Astrocyte (in vitro differentiated cells and primary cell): ENCODE data around the gene ATP5MK. TPM values are rescaled to one million over a fixed set of nuclear protein-coding genes. Genes with fewer than 3 reads are reported as not detected.
"Not testable (repeated sequence)": the region's sequence is repeated elsewhere in the genome, so short reads cannot be mapped to it uniquely, and the experiment has no call there.

ENCODE experiments used
- DNase-seq: peaks from one replicate; pipeline ENCODE4 v3.0.0-alpha.2; 2010; ENCODE audit warnings: low read depth
- FAIRE-seq: peaks from 2 replicates; lab custom pipeline; 2011; peaks lifted over from hg19 to GRCh38; lab: Jason Lieb, UNC
- H2AFZ ChIP-seq: 2 replicates; pipeline ENCODE4 v1.6.0; 2012; ENCODE audit warnings: low read depth, low read length, inconsistent platforms
- H3K27ac ChIP-seq: 2 replicates; pipeline ENCODE4 v1.5.1; 2011; ENCODE audit warnings: low read depth, low read length, inconsistent platforms
- H3K27me3 ChIP-seq: 2 replicates; pipeline ENCODE4 v1.6.0; 2011; ENCODE audit warnings: low read length, inconsistent platforms; ENCODE audit not compliant: insufficient read depth
- H3K36me3 ChIP-seq: 2 replicates; pipeline ENCODE4 v1.5.1; 2011; ENCODE audit warnings: low read length, inconsistent platforms; ENCODE audit not compliant: insufficient read depth
- H3K4me1 ChIP-seq: 2 replicates; pipeline ENCODE4 v1.5.1; 2011; ENCODE audit warnings: low read length, inconsistent platforms; ENCODE audit not compliant: insufficient read depth
- H3K4me2 ChIP-seq: 2 replicates; pipeline ENCODE4 v1.6.0; 2012; ENCODE audit warnings: low read length, inconsistent platforms
- H3K4me3 ChIP-seq: 2 replicates; pipeline ENCODE4 v1.5.1; 2011; ENCODE audit warnings: low read depth, mild to moderate bottlenecking, low read length, inconsistent platforms; ENCODE audit not compliant: insufficient read depth
- H3K79me2 ChIP-seq: 2 replicates; pipeline ENCODE4 v1.6.0; 2012; ENCODE audit warnings: mild to moderate bottlenecking, low read length, inconsistent platforms; ENCODE audit not compliant: insufficient read depth
- H3K9ac ChIP-seq: 2 replicates; pipeline ENCODE4 v1.6.0; 2012; ENCODE audit warnings: mild to moderate bottlenecking, low read length, inconsistent platforms
- H3K9me3 ChIP-seq: 2 replicates; pipeline ENCODE4 v1.5.1; 2012; ENCODE audit warnings: low read depth, mild to moderate bottlenecking, low read length, inconsistent platforms; ENCODE audit not compliant: insufficient read depth
- H4K20me1 ChIP-seq: 2 replicates; pipeline ENCODE4 v1.6.0; 2012; ENCODE audit warnings: low read length, inconsistent platforms; ENCODE audit not compliant: insufficient read depth
- H3K27ac Mint-ChIP-seq: one replicate; pipeline ENCODE4 v1.8.0; 2021; ENCODE audit warnings: mild to moderate bottlenecking, mixed read lengths; ENCODE audit not compliant: unreplicated experiment
- H3K27me3 Mint-ChIP-seq: one replicate; pipeline ENCODE4 v1.8.0; 2021; ENCODE audit warnings: low read depth, mixed read lengths; ENCODE audit not compliant: unreplicated experiment
- H3K36me3 Mint-ChIP-seq: one replicate; pipeline ENCODE4 v1.8.0; 2021; ENCODE audit warnings: low read depth, mixed read lengths; ENCODE audit not compliant: unreplicated experiment
- H3K4me1 Mint-ChIP-seq: one replicate; pipeline ENCODE4 v1.8.0; 2021; ENCODE audit warnings: low read depth, mixed read lengths; ENCODE audit not compliant: unreplicated experiment
- H3K4me3 Mint-ChIP-seq: one replicate; pipeline ENCODE4 v1.8.0; 2021; ENCODE audit warnings: mild to moderate bottlenecking, moderate library complexity, mixed read lengths; ENCODE audit not compliant: unreplicated experiment
- H3K9me3 Mint-ChIP-seq: one replicate; pipeline ENCODE4 v1.8.0; 2021; ENCODE audit warnings: mild to moderate bottlenecking, mixed read lengths; ENCODE audit not compliant: unreplicated experiment
- CTCF ChIP-seq: IDR thresholded peaks from 2 replicates; pipeline ENCODE4 v1.5.1; 2011; ENCODE audit warnings: low read depth, mild to moderate bottlenecking, inconsistent platforms, low read length, moderate library complexity; ENCODE audit not compliant: insufficient read depth
- EZH2 ChIP-seq: IDR thresholded peaks from 2 replicates; pipeline ENCODE4 v1.6.1; 2012; ENCODE audit warnings: mild to moderate bottlenecking, low read length, inconsistent platforms; ENCODE audit not compliant: insufficient read depth
- total RNA-seq: library from RNA; stranded (reverse); gene quantifications from 2 replicates; pipeline ENCODE4 v1.2.1, GENCODE V29; 2021

ATP5MK gene
- total RNA-seq, 1 donor from 2014 or later = 463 TPM

- not testable (repeated sequence) for H3K36me3 ChIP-seq, H3K4me3 ChIP-seq, H3K27me3 Mint-ChIP-seq, H2AFZ ChIP-seq, H3K9ac ChIP-seq, H3K4me1 Mint-ChIP-seq, H3K27ac Mint-ChIP-seq, H3K4me1 ChIP-seq, H3K79me2 ChIP-seq, FAIRE-seq, H3K27ac ChIP-seq, H3K4me2 ChIP-seq, H3K9me3 Mint-ChIP-seq, H3K27me3 ChIP-seq, H3K36me3 Mint-ChIP-seq, H3K9me3 ChIP-seq, H4K20me1 ChIP-seq, DNase-seq, H3K4me3 Mint-ChIP-seq
Measured at GRCh38 chr10:103359493-103359892, 36.8 kb downstream of the ATP5MK start.

DNA sequence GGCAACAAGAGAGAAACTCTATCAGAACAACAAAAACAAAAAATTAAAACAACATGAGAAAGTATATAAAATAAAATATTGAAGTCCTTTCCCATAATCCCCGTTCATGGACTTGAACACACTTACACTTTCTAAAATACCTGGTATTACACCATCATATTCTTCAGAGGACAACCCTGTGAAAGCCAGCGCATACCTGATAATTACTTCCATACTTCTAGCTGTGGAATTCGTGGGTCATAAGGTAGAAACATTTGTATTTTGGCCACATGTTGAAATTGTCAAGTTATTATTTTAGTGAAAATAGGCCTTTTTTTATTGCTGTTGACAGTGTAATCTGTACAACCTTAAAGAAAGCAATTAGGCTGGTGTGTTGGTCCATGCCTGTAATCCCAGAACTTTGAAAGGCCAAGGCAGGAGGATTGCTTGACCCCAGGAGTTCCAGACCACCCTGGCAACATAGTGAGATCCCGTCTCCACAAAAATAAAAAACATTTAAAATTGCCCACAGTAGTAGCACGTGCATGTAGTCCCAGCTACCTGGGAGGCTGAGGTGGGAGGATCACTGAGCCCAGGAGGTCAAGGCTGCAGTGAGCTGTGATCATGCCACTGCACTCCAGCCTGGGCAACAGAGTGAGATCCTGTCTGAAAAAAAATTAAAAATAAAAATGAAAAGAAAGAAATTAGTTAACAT, 40.2 kb downstream of the ATP5MK start:
- Histone ChIP-seq H2AFZ (no peak overlapping the region), H3K27me3 (no peaks in the 10 kb centered on the region), H3K4me2 (no peak overlapping the region), H3K9ac (no peak overlapping the region), H3K27ac (no peak overlapping the region), H3K36me3 (no peaks in the 10 kb centered on the region), H3K4me1 (no peaks in the 10 kb centered on the region), H3K9me3 (no peaks in the 10 kb centered on the region), H3K79me2 (no peaks in the 10 kb centered on the region), H4K20me1 (no peaks in the 10 kb centered on the region), H3K4me3 (no peak overlapping the region)
- FAIRE-seq = no peak
- no peaks in the 10 kb centered on the region for H3K27me3 Mint-ChIP-seq
- H3K4me1 Mint-ChIP-seq = no peaks in the 10 kb centered on the region
- TF ChIP-seq CTCF (no peak), EZH2 (no peak)
- no peaks in the 10 kb centered on the region for H3K9me3 Mint-ChIP-seq
- no peak overlapping the region for H3K4me3 Mint-ChIP-seq
- DNase-seq = no peak
- H3K36me3 Mint-ChIP-seq = no peaks in the 10 kb centered on the region
- no peak overlapping the region for H3K27ac Mint-ChIP-seq

GRCh38 chr10:103354567-103354966, 41.7 kb downstream of the ATP5MK start:
- not testable (repeated sequence) for H3K4me1 Mint-ChIP-seq, H3K27me3 Mint-ChIP-seq, H3K4me3 ChIP-seq, H3K4me3 Mint-ChIP-seq, DNase-seq, H3K9me3 ChIP-seq, H3K4me1 ChIP-seq, H3K36me3 ChIP-seq, H2AFZ ChIP-seq, H3K9me3 Mint-ChIP-seq, H3K4me2 ChIP-seq, H4K20me1 ChIP-seq, FAIRE-seq, H3K27ac ChIP-seq, H3K27me3 ChIP-seq, H3K27ac Mint-ChIP-seq, H3K36me3 Mint-ChIP-seq, H3K9ac ChIP-seq
- H3K79me2 ChIP-seq = peaks cover 12% of the 10 kb centered on the region
